ENCODE results near the gene PSKH1. TPM values are rescaled to one million over a fixed set of nuclear protein-coding genes. Genes with fewer than 3 reads are reported as not detected.
A peak's percentile ranks its signal among the peaks of the same experiment; 100 is the strongest.

Gene PSKH1
- total and polyA plus RNA-seq, 9 of the 15 experiments (the other 6 are each of a cell fraction or from before 2014, with no cell fraction given), result 0.96 to 20.9 (median 9.4) TPM

GRCh38 chr16:67846320-67847063, 46.6 kb upstream of the PSKH1 start, which contains the start of gene NUTF2 (continued):
- no peak for TF ChIP-seq TGIF2 (CRISPR knock-in tag; IDR thresholded peaks at IDR 0.05)
- TF ChIP-seq CREM (IDR thresholded peaks at IDR 0.05; ENCODE audit: low read depth), result peak; percentile 87
- TF ChIP-seq CC2D1A (IDR thresholded peaks at IDR 0.05), result no peak
- peak; percentile 55; the same call in 1 of the 2 replicates for TF ChIP-seq DMBX1 (CRISPR knock-in tag; IDR thresholded peaks at IDR 0.05; ENCODE audit: borderline replicate concordance)
- peak; percentile 69 for TF ChIP-seq RBBP5 (IDR thresholded peaks at IDR 0.05; ENCODE audit: borderline replicate concordance, insufficient read depth, low read length, poor library complexity, severe bottlenecking)
- peak; percentile 78; the same call in 1 of the 2 replicates for TF ChIP-seq ZNF175 (CRISPR knock-in tag; IDR thresholded peaks at IDR 0.05; ENCODE audit: low read depth)
- TF ChIP-seq BCLAF1 (IDR thresholded peaks at IDR 0.05; ENCODE audit: borderline replicate concordance in 1 of 2, control insufficient read depth in 1 of 2, low read depth in 2 of 2, low read length in 1 of 2), result peak in 1 of 2 experiments; percentile 72; a peak in 1 of 4 replicates
- TF ChIP-seq SREBF1 (IDR thresholded peaks at IDR 0.05; ENCODE audit: borderline replicate concordance, low read depth, low read length), result no peak
- TF ChIP-seq, protein P1, sequence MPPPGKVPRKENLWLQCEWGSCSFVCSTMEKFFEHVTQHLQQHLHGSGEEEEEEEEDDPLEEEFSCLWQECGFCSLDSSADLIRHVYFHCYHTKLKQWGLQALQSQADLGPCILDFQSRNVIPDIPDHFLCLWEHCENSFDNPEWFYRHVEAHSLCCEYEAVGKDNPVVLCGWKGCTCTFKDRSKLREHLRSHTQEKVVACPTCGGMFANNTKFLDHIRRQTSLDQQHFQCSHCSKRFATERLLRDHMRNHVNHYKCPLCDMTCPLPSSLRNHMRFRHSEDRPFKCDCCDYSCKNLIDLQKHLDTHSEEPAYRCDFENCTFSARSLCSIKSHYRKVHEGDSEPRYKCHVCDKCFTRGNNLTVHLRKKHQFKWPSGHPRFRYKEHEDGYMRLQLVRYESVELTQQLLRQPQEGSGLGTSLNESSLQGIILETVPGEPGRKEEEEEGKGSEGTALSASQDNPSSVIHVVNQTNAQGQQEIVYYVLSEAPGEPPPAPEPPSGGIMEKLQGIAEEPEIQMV (tag; conservative IDR thresholded peaks at IDR 0.05; ENCODE audit: low read depth), result no peak
- no peak for TF ChIP-seq RFX1 (IDR thresholded peaks at IDR 0.05)
- peak in 1 of 2 experiments; percentile 49; a peak in 2 of 4 replicates for TF ChIP-seq HDAC1 (IDR thresholded peaks at IDR 0.05)
- no peak for TF ChIP-seq RUNX1 (IDR thresholded peaks at IDR 0.05; ENCODE audit: low read depth)
- peak; percentile 19 for TF ChIP-seq ZBTB7A (IDR thresholded peaks at IDR 0.05; ENCODE audit: borderline replicate concordance, control insufficient read depth, low read depth, low read length)
- TF ChIP-seq E2F5 (CRISPR knock-in tag; IDR thresholded peaks at IDR 0.05), result no peak
- peak in 1 of 2 experiments; percentile 89; a peak in 1 of 4 replicates for TF ChIP-seq SRF (CRISPR knock-in tag; IDR thresholded peaks at IDR 0.05)
- TF ChIP-seq MLLT1 (IDR thresholded peaks at IDR 0.05), result no peak
